Inflammatory macrophage treated with lipopolysaccharide for 1 hour (primary cell): Measurements from ENCODE around the gene ATP4A.
"Not testable (repeated sequence)": the region's sequence is repeated elsewhere in the genome, so short reads cannot be mapped to it uniquely, and the experiment has no call there.

ENCODE experiments used
- DNase-seq, 2 donors: peaks; one replicate each; pipeline ENCODE4 v3.0.0-alpha.2; 2020 to 2022

ATP4A gene

DNA sequence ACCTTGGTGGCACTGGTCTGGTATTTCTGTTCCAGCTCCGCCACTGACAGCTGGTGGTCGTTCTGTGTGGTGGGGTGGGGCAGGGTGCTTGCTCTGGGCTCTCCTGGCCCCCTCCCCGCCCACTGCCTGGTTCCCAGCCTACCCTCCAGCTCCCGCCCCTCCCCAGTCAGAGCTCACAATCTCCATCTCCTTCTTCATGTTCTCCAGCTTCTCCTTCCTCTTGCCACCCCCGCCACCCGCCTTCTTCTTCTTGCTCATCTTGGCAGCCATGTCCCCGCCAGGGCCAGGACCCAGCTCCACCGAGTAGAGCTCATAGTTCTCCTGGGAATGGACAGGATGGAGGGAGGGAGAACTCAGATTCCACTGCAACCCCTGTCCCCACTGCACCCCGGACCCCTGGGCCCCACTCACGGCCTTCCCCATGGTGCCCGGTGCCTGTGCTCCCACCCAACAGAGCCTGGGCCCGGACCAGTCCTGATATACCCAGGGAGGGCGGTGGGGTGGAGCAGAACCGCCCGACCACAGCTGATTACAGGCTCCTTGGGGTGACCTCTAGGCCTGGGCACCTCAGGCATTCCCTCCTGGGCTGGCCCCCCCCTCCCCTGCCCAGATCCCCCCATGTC lies at the start of gene ATP4A:
Gene ATP4A (minus strand): TSS at position 452 of the 623 bp plus-strand sequence. CDS start 29 bp downstream, at position 423.
- no peak for DNase-seq

- peak; percentile 84 to 98 for DNase-seq
Observed at GRCh38 chr19:35612559-35613321, 49.3 kb upstream of the ATP4A start, which contains the start of gene HAUS5. Gene HAUS5, plus strand, starts transcription at chr19:35612735. Its CDS starts 60 bp downstream, at chr19:35612795.

- no peak for DNase-seq
Observed at GRCh38 chr19:35612224-35612558, 48.7 kb upstream of the ATP4A start.

DNA sequence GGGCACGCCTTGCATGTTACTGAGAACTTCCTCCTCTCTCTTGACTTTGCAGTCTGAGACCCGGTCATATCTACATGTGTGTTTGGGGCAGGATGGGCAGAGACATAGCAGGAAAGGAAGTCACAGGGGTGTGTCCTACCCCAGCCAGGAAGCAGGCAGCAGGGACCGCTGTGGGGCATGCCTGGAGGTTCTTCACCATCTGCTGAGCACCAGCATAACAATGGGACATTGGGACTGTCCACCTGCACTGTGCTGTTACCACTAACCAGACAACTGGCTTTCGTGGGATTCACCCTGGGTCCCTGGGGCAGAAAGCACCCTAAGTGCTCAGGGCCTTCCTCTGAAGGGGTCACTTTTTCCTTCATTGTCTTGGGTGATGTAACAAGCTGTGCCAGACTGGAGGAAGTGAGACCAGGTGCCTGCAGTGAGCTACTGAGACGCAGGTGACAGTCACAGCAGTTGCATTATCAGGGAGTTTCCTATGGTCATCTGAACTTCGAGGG lies 46.4 kb upstream of the ATP4A start:
- DNase-seq: peak; percentile 32 to 33

DNA sequence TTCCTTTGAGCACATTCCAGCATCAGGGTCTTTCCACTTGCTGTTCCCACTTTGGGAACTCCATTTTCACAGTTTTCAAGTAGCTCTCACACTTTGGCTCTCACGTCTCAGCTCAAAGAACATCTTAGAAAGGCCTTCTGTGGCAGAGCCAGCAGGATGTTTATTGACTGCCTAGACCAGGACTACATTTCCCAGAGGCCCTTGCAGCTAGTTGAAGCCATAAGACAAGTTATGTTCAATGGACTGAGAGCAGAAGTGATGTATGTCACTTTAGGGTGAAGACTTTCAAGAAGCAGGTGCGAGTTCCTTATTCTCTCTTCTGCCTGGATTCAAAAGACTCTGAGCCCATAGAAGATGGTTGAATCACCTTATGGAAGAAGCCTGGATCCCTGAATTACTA lies 44.8 kb upstream of the ATP4A start:
- no peak for DNase-seq

GRCh38 chr19:35607661-35608060 lies 44.2 kb upstream of the ATP4A start:
- no peak for DNase-seq

GRCh38 chr19:35607170-35607569 lies 43.7 kb upstream of the ATP4A start:
- not testable (repeated sequence) for DNase-seq

DNA sequence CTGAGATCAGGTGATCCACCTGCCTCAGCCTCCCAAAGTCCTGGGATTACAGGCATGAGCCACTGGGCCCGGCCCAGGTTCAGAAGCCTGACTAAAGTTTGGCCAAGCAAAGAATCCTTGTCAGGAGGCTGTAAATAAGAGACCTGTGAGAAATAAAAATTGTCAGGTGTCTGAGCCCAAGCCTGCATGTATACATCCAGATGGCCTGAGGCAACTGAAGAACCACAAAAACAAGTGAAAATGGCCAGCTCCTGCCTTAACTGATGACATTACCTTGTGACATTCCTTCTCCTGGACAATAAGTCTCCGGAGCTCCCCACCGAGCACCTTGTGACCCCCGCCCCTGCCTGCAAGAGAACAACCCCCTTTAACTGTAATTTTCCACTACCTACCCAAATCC lies 41.0 kb upstream of the ATP4A start:
- DNase-seq: not testable (repeated sequence)

DNA sequence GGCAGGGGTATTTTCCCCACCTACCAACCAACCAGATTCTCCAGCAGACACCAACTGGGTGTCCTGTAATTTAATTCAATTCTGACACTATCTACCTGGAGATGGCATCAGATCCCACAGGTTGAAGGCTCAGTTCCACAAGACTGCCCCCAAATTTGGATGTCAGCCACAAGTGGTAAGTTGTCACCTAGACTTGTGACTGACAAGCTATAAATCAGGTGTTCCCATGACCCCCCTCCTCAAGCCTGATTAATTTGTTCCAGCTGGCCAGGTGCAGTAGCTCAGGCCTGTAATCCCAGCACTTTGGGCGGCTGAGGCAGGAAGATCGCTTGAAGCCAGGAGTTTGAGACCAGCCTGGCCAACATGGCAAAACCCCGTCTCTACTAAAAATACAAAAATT lies 38.5 kb upstream of the ATP4A start:
- no peak for DNase-seq

GRCh38 chr19:35596366-35596999 lies 33.0 kb upstream of the ATP4A start:
- peak; percentile 22 to 26 for DNase-seq

- DNase-seq: no peak
Observed at GRCh38 chr19:35595928-35596327, 32.5 kb upstream of the ATP4A start.

GRCh38 chr19:35595026-35595425 lies 31.6 kb upstream of the ATP4A start:
- not testable (repeated sequence) for DNase-seq

GRCh38 chr19:35592226-35592625 lies 28.8 kb upstream of the ATP4A start:
- peak in 1 of 2 donors; percentile 25 for DNase-seq

- no peak for DNase-seq
Observed at GRCh38 chr19:35590875-35591274, 27.4 kb upstream of the ATP4A start.

GRCh38 chr19:35587321-35587720 lies 23.9 kb upstream of the ATP4A start:
- DNase-seq: no peak

DNA sequence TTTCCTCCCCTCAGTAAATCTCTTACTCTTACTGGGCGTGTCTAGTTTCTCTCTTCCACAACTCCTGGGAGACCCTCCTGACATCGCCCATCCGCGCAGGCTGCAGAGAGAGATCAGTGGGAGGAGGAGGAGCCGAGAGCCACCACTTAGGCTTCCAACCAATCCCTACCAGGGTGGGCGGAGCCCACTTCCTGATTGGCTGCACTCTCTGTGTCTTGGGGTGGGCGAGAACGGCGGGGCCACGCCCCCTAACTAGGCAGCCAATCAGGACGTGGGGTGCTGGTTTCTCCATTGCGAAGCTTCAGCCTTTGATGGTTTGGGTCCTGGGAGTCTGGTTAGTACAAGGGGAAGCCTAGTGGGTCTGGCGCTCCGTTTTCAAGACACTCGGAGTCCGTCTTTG lies 22.4 kb upstream of the ATP4A start, which contains the start of gene PMIS2:
Gene PMIS2 (plus strand): TSS at position 326 of the 400 bp plus-strand sequence. CDS start 87 bp downstream, outside the sequence.
- DNase-seq: no peak

GRCh38 chr19:35582760-35583159 lies 19.3 kb upstream of the ATP4A start:
- no peak for DNase-seq

GRCh38 chr19:35578707-35579106 lies 15.2 kb upstream of the ATP4A start:
- no peak for DNase-seq

DNA sequence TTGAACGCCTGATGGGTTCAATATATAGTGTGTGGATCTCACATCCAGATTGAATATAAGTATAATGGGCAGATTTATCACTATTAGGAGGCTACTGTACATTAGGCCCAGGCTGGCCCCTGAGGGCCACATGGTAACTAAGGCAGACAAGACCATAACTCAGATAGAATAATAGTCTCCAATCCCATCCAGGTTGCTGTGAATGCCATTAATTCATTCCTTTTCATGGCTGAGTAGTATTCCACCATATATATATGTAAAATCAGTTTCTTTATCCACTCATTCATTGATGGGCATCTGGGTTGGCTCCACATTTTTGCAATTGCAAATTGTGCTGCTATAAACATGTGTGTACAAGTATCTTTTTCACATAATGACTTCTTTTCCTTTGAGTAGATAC lies 14.5 kb upstream of the ATP4A start:
- DNase-seq: no peak

GRCh38 chr19:35571406-35571965 lies 8.0 kb upstream of the ATP4A start:
- no peak for DNase-seq

- no peak for DNase-seq
Observed at GRCh38 chr19:35569281-35569781, 5.9 kb upstream of the ATP4A start.

GRCh38 chr19:35566738-35567137 lies 3.3 kb upstream of the ATP4A start:
- DNase-seq: no peak
